Lower lobe of right lung (tissue), 2 donors: Measurements from ENCODE around the gene TP53INP2. TPM values are rescaled to one million over a fixed set of nuclear protein-coding genes. Genes with fewer than 3 reads are reported as not detected.
"Not testable (repeated sequence)": the region's sequence is repeated elsewhere in the genome, so short reads cannot be mapped to it uniquely, and the experiment has no call there.

Source experiments
- ATAC-seq, 2 donors: fragments of 200-7000 bp; cut with Tn5 transposase; one replicate each; pipeline ENCODE4 v1.9.1; 2020 to 2022; ENCODE audit warnings: mild to moderate bottlenecking in 2 of 2, moderate library complexity in 2 of 2
- DNase-seq: peaks from one replicate; pipeline ENCODE4 v3.0.0-alpha.2; 2020
- H3K27ac ChIP-seq: fragments of 200-600 bp; one replicate; pipeline ENCODE4 v1.8.0; 2022
- H3K27me3 ChIP-seq: fragments of 200-600 bp; one replicate; pipeline ENCODE4 v1.8.0; 2022; ENCODE audit warnings: low read depth
- H3K36me3 ChIP-seq: fragments of 200-600 bp; one replicate; pipeline ENCODE4 v1.8.0; 2022; ENCODE audit warnings: mild to moderate bottlenecking
- H3K4me1 ChIP-seq: fragments of 200-600 bp; one replicate; pipeline ENCODE4 v1.8.0; 2022
- H3K4me3 ChIP-seq: fragments of 200-600 bp; one replicate; pipeline ENCODE4 v1.8.0; 2022; ENCODE audit warnings: mild to moderate bottlenecking
- H3K9me3 ChIP-seq: fragments of 200-600 bp; one replicate; pipeline ENCODE4 v1.8.0; 2022
- intact Hi-C: fragments of 100-400 bp; cut with DNase I; formaldehyde crosslinking; loops from one replicate; pipeline ENCODE4 v1.11.0; 2022
- total RNA-seq: library from RNA; stranded (reverse); fragmentation: NEBNext Ultra II Directional; extraction: Animal tissue kit (Norgen Biotek cat#: 25700); gene quantifications from one replicate; pipeline ENCODE4 v1.2.1, GENCODE V29; 2021
- TF ChIP-seq, protein P1 (sequence below): fragments of 200-600 bp; IDR thresholded peaks from one replicate; pipeline ENCODE4 v1.8.0; 2022; ENCODE audit warnings: antibody characterized with exemption, mild to moderate bottlenecking
- donor health status: DM: no; HTN: yes; CAD: no; lungs with severe emphysema.

The TP53INP2 gene
- total RNA-seq, 1 donor from 2014 or later, result 13.6 TPM

- TF ChIP-seq, protein P1, sequence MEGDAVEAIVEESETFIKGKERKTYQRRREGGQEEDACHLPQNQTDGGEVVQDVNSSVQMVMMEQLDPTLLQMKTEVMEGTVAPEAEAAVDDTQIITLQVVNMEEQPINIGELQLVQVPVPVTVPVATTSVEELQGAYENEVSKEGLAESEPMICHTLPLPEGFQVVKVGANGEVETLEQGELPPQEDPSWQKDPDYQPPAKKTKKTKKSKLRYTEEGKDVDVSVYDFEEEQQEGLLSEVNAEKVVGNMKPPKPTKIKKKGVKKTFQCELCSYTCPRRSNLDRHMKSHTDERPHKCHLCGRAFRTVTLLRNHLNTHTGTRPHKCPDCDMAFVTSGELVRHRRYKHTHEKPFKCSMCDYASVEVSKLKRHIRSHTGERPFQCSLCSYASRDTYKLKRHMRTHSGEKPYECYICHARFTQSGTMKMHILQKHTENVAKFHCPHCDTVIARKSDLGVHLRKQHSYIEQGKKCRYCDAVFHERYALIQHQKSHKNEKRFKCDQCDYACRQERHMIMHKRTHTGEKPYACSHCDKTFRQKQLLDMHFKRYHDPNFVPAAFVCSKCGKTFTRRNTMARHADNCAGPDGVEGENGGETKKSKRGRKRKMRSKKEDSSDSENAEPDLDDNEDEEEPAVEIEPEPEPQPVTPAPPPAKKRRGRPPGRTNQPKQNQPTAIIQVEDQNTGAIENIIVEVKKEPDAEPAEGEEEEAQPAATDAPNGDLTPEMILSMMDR, result no peak
- ATAC-seq (no peak), DNase-seq (no peak)
- H3K4me1 ChIP-seq, result peaks cover 5% of the 10 kb centered on the region
- no peak overlapping the region for H3K4me3 ChIP-seq
- H3K27me3 ChIP-seq, result no peaks in the 10 kb centered on the region
- no peak overlapping the region for H3K27ac ChIP-seq
- peaks cover 57% of the 10 kb centered on the region for H3K36me3 ChIP-seq
- intact Hi-C loops, result no loop called here
- no peaks in the 10 kb centered on the region for H3K9me3 ChIP-seq
These were observed 11.2 kb downstream of the TP53INP2 start for GRCh38 chr20:34715384-34715783.

DNA sequence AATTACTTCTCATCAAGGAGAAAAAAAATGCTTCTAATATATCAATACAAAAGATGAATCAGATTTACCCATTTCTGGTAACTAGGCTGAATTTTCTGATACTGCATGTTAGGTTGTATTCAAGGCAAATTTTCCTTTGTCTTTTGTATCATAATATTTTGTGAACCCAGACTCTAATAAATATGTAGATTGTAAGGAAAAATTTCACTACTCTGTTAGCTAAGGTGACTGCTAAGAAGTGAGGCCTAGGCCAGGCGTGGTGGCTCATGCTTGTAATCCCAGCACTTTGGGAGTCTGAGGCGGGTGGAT, 12.7 kb downstream of the TP53INP2 start:
- TF ChIP-seq, protein P1, result no peak
- Histone ChIP-seq H3K27ac (no peak overlapping the region), H3K36me3 (peaks cover 57% of the 10 kb centered on the region), H3K4me1 (no peaks in the 10 kb centered on the region), H3K27me3 (no peaks in the 10 kb centered on the region), H3K4me3 (no peak overlapping the region), H3K9me3 (no peaks in the 10 kb centered on the region)
- DNase-seq, result no peak
- ATAC-seq, result no peak
- intact Hi-C loops, result no loop called here

DNA sequence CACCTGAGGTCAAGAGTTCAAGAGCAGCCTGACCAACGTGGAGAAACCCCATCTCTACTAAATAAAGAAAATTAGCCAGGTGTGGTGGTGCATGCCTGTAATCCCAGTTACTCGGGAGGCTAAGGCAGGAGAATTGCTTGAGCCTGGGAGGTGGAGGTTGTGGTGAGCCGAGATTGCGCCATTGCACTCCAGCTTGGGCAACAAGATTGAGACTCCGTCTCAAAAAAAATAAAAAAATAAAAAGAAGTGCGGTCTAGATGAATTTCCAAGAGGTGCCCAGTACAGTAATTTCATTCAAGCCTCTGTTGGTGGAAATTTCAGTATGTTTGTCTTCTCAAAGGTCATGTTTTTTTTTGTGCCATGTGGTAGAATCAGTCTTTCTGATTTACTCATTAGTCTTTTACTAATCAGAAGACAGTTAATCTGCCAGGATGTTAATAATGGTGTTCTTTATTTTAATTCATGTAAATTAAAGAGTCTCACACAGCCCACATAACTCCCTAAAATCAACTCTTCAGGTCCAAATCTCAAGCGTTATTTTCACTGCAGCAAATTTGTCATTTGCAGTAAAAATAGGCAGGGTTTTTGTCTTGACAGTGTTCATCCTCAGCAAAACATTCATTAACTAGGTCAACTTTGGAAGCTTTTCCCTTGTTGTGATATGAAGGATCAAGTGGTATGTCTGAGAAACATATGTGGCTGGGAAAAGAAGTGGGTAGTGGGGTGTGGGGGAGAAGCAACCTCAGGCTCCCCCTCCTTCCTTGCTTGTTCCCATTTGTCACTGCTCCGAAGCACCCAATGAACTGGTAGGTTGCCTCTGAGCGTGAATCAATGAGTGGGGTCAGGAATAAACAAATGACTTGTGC, 13.3 kb downstream of the TP53INP2 start:
- no peak overlapping the region for H3K4me3 ChIP-seq
- H3K27ac ChIP-seq, result no peak overlapping the region
- peaks cover 55% of the 10 kb centered on the region for H3K36me3 ChIP-seq
- H3K9me3 ChIP-seq, result no peaks in the 10 kb centered on the region
- no peak for DNase-seq
- H3K27me3 ChIP-seq, result no peaks in the 10 kb centered on the region
- intact Hi-C loops, result no loop called here
- ATAC-seq, result no peak
- TF ChIP-seq, protein P1, result no peak
- no peaks in the 10 kb centered on the region for H3K4me1 ChIP-seq

DNA sequence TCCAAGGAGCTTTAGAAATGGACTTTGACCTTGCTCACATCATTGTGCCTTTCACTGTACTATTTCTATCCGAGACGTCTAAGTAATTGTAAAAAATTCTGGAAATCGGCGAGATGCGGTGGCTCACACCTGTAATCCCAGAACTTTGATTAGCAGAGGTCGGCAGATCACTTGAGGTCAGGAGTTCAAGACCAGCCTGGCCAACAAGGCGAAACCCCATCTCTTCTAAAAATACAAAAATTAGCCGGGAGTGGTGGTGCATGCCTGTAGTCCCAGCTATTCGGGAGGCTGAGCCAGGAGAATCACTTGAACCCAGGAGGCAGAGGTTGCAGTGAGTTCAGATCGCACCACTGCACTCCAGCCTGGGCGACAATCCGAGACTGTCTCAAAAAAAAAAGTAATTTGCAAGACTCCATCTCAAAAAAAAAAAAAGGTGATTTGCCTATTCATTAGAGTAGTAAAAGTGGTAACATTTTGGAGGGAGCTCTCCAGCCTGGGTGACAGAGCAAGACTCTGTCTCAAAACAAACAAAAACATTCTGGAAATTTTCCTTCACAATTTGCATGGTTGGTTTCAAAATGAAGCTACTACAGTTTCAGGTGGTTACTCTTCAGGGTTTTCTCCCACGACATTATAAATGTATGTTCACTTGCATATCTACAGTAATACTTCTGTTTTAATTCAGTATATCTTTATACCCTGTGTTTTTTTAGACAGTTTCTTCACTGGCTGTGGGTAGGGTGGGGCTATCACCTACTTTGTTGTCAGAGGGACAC, 15.3 kb downstream of the TP53INP2 start:
- H3K4me1 ChIP-seq, intact Hi-C loops, ATAC-seq, H3K27ac ChIP-seq, H3K9me3 ChIP-seq, H3K4me3 ChIP-seq, H3K27me3 ChIP-seq, DNase-seq: not testable (repeated sequence)
- peaks cover 56% of the 10 kb centered on the region for H3K36me3 ChIP-seq

DNA sequence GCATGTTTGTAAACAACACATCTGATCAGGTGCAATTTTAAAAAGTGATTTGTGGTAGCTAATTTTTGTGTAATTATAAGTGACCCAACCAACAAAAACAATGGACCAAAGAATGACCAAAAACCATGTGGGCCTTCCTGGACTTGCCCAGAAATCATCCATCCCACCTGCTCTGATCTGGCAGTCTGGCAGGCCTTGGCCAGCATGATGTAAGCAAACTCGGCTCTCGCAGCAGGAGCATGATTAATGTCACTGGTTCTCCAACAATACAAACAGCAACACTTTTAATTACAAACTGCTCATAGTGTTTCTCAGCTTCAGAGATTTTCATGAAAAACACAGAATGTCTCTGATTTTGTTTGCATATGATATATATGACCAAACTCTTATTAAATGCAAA, 16.1 kb downstream of the TP53INP2 start:
- intact Hi-C loops, result no loop called here
- TF ChIP-seq, protein P1, result no peak
- DNase-seq, result no peak
- Histone ChIP-seq H3K27ac (no peak overlapping the region), H3K9me3 (no peaks in the 10 kb centered on the region), H3K27me3 (no peaks in the 10 kb centered on the region), H3K4me1 (no peaks in the 10 kb centered on the region), H3K4me3 (no peak overlapping the region), H3K36me3 (peaks cover 56% of the 10 kb centered on the region)
- no peak for ATAC-seq

DNA sequence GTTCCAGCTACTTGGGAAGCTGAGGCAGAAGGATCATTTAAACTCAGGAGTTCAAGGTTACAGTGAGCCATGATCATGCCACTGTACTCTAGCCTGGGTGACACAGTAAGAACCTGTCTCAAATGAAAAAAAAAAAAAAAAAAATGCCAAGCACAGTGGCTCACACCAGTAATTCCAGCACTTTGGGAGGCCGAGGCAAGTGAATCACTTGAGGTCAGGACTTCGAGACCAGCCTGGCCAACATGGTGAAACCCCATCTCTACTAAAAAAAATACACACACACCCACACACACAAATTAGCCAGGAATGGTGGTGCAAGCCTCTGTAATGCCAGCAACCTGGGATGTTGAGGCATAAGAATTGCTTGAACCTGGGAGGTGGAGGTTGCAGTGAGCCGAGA, 18.4 kb downstream of the TP53INP2 start:
- DNase-seq, H3K4me1 ChIP-seq, ATAC-seq, H3K4me3 ChIP-seq, H3K9me3 ChIP-seq, H3K27ac ChIP-seq, intact Hi-C loops, H3K27me3 ChIP-seq: not testable (repeated sequence)
- H3K36me3 ChIP-seq, result peaks cover 64% of the 10 kb centered on the region
